ENCODE measurements around the gene DLG5. TPM values are rescaled to one million over a fixed set of nuclear protein-coding genes. Genes with fewer than 3 reads are reported as not detected.
A peak's percentile ranks its signal among the peaks of the same experiment; 100 is the strongest.

DLG5 gene
- total and polyA plus RNA-seq, 9 of the 15 experiments (the other 6 are each of a cell fraction or from before 2014, with no cell fraction given), result 1.4 to 26.8 (median 11.2) TPM

- TF ChIP-seq, protein P1, sequence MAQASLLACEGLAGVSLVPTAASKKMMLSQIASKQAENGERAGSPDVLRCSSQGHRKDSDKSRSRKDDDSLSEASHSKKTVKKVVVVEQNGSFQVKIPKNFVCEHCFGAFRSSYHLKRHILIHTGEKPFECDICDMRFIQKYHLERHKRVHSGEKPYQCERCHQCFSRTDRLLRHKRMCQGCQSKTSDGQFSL (CRISPR knock-in tag; IDR thresholded peaks at IDR 0.05), result peak; percentile 77
- TF ChIP-seq, protein P1 (tag; IDR thresholded peaks at IDR 0.05), result no peak
- 0 out of 2 replicates have a peak, but pooled peaks have one; percentile 39 for TF ChIP-seq GATAD2B (IDR thresholded peaks at IDR 0.05; ENCODE audit: borderline replicate concordance)
- TF ChIP-seq ZNF140 (CRISPR knock-in tag; IDR thresholded peaks at IDR 0.05), result no peak
- peak; percentile 93 for TF ChIP-seq ZNF764 (CRISPR knock-in tag; IDR thresholded peaks at IDR 0.05; ENCODE audit: low read depth)
- TF ChIP-seq ZNF146 (CRISPR knock-in tag; IDR thresholded peaks at IDR 0.05; ENCODE audit: unreplicated experiment), result no peak
- no peak for TF ChIP-seq LARP7 (IDR thresholded peaks at IDR 0.05)
- TF ChIP-seq ZSCAN29 (IDR thresholded peaks at IDR 0.05), result no peak
- no peak for TF ChIP-seq ZFP36 (IDR thresholded peaks at IDR 0.05; ENCODE audit: low read depth, low read length, partially characterized antibody)
- TF ChIP-seq NCOA4 (IDR thresholded peaks at IDR 0.05; ENCODE audit: partially characterized antibody), result no peak
- no peak for TF ChIP-seq SMARCE1 (IDR thresholded peaks at IDR 0.05)
- no peak for TF ChIP-seq ZNF551 (CRISPR knock-in tag; IDR thresholded peaks at IDR 0.05)
- no peak for TF ChIP-seq RBM34 (IDR thresholded peaks at IDR 0.05; ENCODE audit: borderline replicate concordance, insufficient read depth, low read length)
- TF ChIP-seq CTCF (IDR thresholded peaks at IDR 0.05 in 2 of 3, conservative IDR thresholded peaks at IDR 0.05 in 1 of 3; ENCODE audit: insufficient read depth in 2 of 3, low read depth in 1 of 3, low read length in 3 of 3), result peak; percentile 79 to 96 (median 85)
- TF ChIP-seq, protein P2, sequence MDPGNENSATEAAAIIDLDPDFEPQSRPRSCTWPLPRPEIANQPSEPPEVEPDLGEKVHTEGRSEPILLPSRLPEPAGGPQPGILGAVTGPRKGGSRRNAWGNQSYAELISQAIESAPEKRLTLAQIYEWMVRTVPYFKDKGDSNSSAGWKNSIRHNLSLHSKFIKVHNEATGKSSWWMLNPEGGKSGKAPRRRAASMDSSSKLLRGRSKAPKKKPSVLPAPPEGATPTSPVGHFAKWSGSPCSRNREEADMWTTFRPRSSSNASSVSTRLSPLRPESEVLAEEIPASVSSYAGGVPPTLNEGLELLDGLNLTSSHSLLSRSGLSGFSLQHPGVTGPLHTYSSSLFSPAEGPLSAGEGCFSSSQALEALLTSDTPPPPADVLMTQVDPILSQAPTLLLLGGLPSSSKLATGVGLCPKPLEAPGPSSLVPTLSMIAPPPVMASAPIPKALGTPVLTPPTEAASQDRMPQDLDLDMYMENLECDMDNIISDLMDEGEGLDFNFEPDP (CRISPR knock-in tag; IDR thresholded peaks at IDR 0.05), result no peak
- no peak for TF ChIP-seq NFIX (CRISPR knock-in tag; IDR thresholded peaks at IDR 0.05; ENCODE audit: low read depth)
- 0 out of 2 replicates have a peak, but pooled peaks have one; percentile 29 for TF ChIP-seq TARDBP (IDR thresholded peaks at IDR 0.05)
- TF ChIP-seq, protein P3, sequence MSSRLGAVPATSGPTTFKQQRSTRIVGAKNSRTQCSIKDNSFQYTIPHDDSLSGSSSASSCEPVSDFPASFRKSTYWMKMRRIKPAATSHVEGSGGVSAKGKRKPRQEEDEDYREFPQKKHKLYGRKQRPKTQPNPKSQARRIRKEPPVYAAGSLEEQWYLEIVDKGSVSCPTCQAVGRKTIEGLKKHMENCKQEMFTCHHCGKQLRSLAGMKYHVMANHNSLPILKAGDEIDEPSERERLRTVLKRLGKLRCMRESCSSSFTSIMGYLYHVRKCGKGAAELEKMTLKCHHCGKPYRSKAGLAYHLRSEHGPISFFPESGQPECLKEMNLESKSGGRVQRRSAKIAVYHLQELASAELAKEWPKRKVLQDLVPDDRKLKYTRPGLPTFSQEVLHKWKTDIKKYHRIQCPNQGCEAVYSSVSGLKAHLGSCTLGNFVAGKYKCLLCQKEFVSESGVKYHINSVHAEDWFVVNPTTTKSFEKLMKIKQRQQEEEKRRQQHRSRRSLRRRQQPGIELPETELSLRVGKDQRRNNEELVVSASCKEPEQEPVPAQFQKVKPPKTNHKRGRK (tag; IDR thresholded peaks at IDR 0.05), result no peak
- TF ChIP-seq PRMT5 (CRISPR knock-in tag; IDR thresholded peaks at IDR 0.05), result no peak
- TF ChIP-seq SMAD4 (CRISPR knock-in tag; conservative IDR thresholded peaks at IDR 0.05), result peak; percentile 83
- TF ChIP-seq JUND (IDR thresholded peaks at IDR 0.05; ENCODE audit: borderline replicate concordance, low read depth, low read length), result 0 out of 2 replicates have a peak, but pooled peaks have one; percentile 35
- TF ChIP-seq JUND (tag; IDR thresholded peaks at IDR 0.05; ENCODE audit: borderline replicate concordance, low read depth, low read length), result no peak; the same call in 2 of the 3 replicates
- TF ChIP-seq CREB1 (IDR thresholded peaks at IDR 0.05), result 0 out of 2 replicates have a peak, but pooled peaks have one; percentile 14
- no peak for TF ChIP-seq CREB1 (CRISPR knock-in tag; IDR thresholded peaks at IDR 0.05)
- peak in 1 of 2 experiments; percentile 57; a peak in 1 of 4 replicates for TF ChIP-seq TBL1XR1 (IDR thresholded peaks at IDR 0.05; ENCODE audit: low read length in 2 of 2)
Observed at GRCh38 chr10:77974396-77975074, 48.0 kb upstream of the DLG5 start (continued).
